ENCODE results near the gene IFI30. TPM values are rescaled to one million over a fixed set of nuclear protein-coding genes. Genes with fewer than 3 reads are reported as not detected.

The IFI30 gene
- total RNA-seq, 1 experiment from 2014 or later = 9.1 TPM

- Mint-ChIP-seq H3K4me3 (ENCODE audit: unreplicated experiment) (peak overlapping the region; percentile 75), H3K9me3 (ENCODE audit: unreplicated experiment) (no peaks in the 10 kb centered on the region), H3K27ac (ENCODE audit: low read depth, unreplicated experiment) (peak overlapping the region; percentile 17), H3K36me3 (ENCODE audit: insufficient read depth, unreplicated experiment) (no peaks in the 10 kb centered on the region), H3K4me1 (ENCODE audit: insufficient read depth, unreplicated experiment) (peaks cover 5% of the 10 kb centered on the region), H3K27me3 (ENCODE audit: insufficient read depth, unreplicated experiment) (peaks cover 12% of the 10 kb centered on the region)
- BruUV-seq (replicated peaks) = no TSS peak
- peak; percentile 99 for DNase-seq (ENCODE audit: unreplicated experiment)
- ChIA-PET CTCF (interaction anchor here (0.7 to 1.7 kb wide), 8 partner anchors 10 to 73 kb away, joined by 3 to 5 read pairs (median 3); no protein-coding TSS in a partner anchor), POLR2A (interaction anchor here (0.6 to 1.9 kb wide), 10 partner anchors 20 to 1190 kb away, joined by 3 to 12 read pairs (median 4); partner anchors contain the start of genes JUND, MAST3 and MPV17L2)
- intact Hi-C loops (cut with micrococcal nuclease) = no loop called here
- no peak for TF ChIP-seq CTCF (IDR thresholded peaks at IDR 0.05; ENCODE audit: unreplicated experiment)
Measured at GRCh38 chr19:18224525-18225354, 51.1 kb downstream of the IFI30 start.

GRCh38 chr19:18225355-18225701 is 51.7 kb downstream of the IFI30 start:
- Mint-ChIP-seq H3K27me3 (ENCODE audit: insufficient read depth, unreplicated experiment) (peaks cover 12% of the 10 kb centered on the region), H3K9me3 (ENCODE audit: unreplicated experiment) (no peaks in the 10 kb centered on the region), H3K36me3 (ENCODE audit: insufficient read depth, unreplicated experiment) (no peaks in the 10 kb centered on the region), H3K4me3 (ENCODE audit: unreplicated experiment) (peak overlapping the region; percentile 75), H3K27ac (ENCODE audit: low read depth, unreplicated experiment) (no peak overlapping the region), H3K4me1 (ENCODE audit: insufficient read depth, unreplicated experiment) (peaks cover 5% of the 10 kb centered on the region)
- intact Hi-C loops (cut with micrococcal nuclease) = no loop called here
- POLR2A ChIA-PET = interaction anchor here (0.5 kb wide), 1 partner anchor 19 kb away, joined by 4 read pairs; no protein-coding TSS in a partner anchor
- BruUV-seq (replicated peaks) = no TSS peak
- DNase-seq (ENCODE audit: unreplicated experiment) = no peak
- CTCF ChIA-PET = no interaction called here
- no peak for TF ChIP-seq CTCF (IDR thresholded peaks at IDR 0.05; ENCODE audit: unreplicated experiment)

GRCh38 chr19:18225702-18226468 is 52.3 kb downstream of the IFI30 start, which contains the start of gene PDE4C:
PDE4C (minus strand) TSS chr19:18226438; CDS start chr19:18226415, 23 bp downstream.
- H3K4me1 Mint-ChIP-seq (ENCODE audit: insufficient read depth, unreplicated experiment) = peaks cover 5% of the 10 kb centered on the region
- no peak within 1 kb of the TSS for H3K27ac Mint-ChIP-seq (ENCODE audit: low read depth, unreplicated experiment)
- no peaks in the 10 kb centered on the region for H3K36me3 Mint-ChIP-seq (ENCODE audit: insufficient read depth, unreplicated experiment)
- ChIA-PET CTCF (no interaction called here), POLR2A (interaction anchor here (0.5 to 0.6 kb wide), 2 partner anchors 18 to 54 kb away, joined by 3 to 4 read pairs; no protein-coding TSS in a partner anchor)
- no peak for DNase-seq (ENCODE audit: unreplicated experiment)
- H3K27me3 Mint-ChIP-seq (ENCODE audit: insufficient read depth, unreplicated experiment) = peaks cover 15% of the 10 kb centered on the region
- no TSS peak for BruUV-seq (replicated peaks)
- H3K4me3 Mint-ChIP-seq (ENCODE audit: unreplicated experiment) = peak within 1 kb of the TSS; percentile 19
- no peak for TF ChIP-seq CTCF (IDR thresholded peaks at IDR 0.05; ENCODE audit: unreplicated experiment)
- no peaks in the 10 kb centered on the region for H3K9me3 Mint-ChIP-seq (ENCODE audit: unreplicated experiment)
- intact Hi-C loops (cut with micrococcal nuclease) = no loop called here
